Measurements from ENCODE around the gene ZNF664.

Gene ZNF664

GRCh38 chr12:123963821-123964220 is 9.2 kb upstream of the ZNF664 start:
- peaks cover 0 to 6% (median 0%) of the 10 kb centered on the region in 4 donors for H3K4me1 ChIP-seq
- H3K4me3 ChIP-seq: no peak overlapping the region
- no peaks in the 10 kb centered on the region for H3K27me3 ChIP-seq
- no peaks in the 10 kb centered on the region for H3K9me3 ChIP-seq
- no peak for DNase-seq
- intact Hi-C loops (cut with DNase I; ENCODE audit: low total_unique reads): no loop called here
- H3K36me3 ChIP-seq: peaks cover 0 to 8% (median 0%) of the 10 kb centered on the region in 3 donors
- H3K27ac ChIP-seq: no peak overlapping the region
- no peak for TF ChIP-seq CTCF (IDR thresholded peaks at IDR 0.05)

- Histone ChIP-seq H3K27me3 (no peaks in the 10 kb centered on the region), H3K4me1 (peaks cover 0 to 22% (median 4%) of the 10 kb centered on the region in 4 donors), H3K27ac (no peak overlapping the region), H3K4me3 (no peak overlapping the region), H3K9me3 (no peaks in the 10 kb centered on the region), H3K36me3 (peaks cover 0 to 8% (median 0%) of the 10 kb centered on the region in 3 donors)
- no peak for DNase-seq
- intact Hi-C loops (cut with DNase I; ENCODE audit: low total_unique reads): no loop called here
- TF ChIP-seq CTCF (IDR thresholded peaks at IDR 0.05): no peak
These were observed 7.6 kb upstream of the ZNF664 start for GRCh38 chr12:123965382-123965781.

- H3K27me3 ChIP-seq: no peaks in the 10 kb centered on the region
- peaks cover 0 to 32% (median 4%) of the 10 kb centered on the region in 4 donors for H3K4me1 ChIP-seq
- no peaks in the 10 kb centered on the region for H3K9me3 ChIP-seq
- no peak for TF ChIP-seq CTCF (IDR thresholded peaks at IDR 0.05)
- no peak overlapping the region for H3K27ac ChIP-seq
- H3K36me3 ChIP-seq: peaks cover 0 to 8% (median 0%) of the 10 kb centered on the region in 3 donors
- DNase-seq: no peak
- intact Hi-C loops (cut with DNase I; ENCODE audit: low total_unique reads): no loop called here
- no peak overlapping the region for H3K4me3 ChIP-seq
These were observed 6.4 kb upstream of the ZNF664 start for GRCh38 chr12:123966596-123966995.

GRCh38 chr12:123967121-123967586 is 5.9 kb upstream of the ZNF664 start:
- H3K36me3 ChIP-seq: peaks cover 0 to 8% (median 0%) of the 10 kb centered on the region in 3 donors
- DNase-seq: no peak
- intact Hi-C loops (cut with DNase I; ENCODE audit: low total_unique reads): no loop called here

GRCh38 chr12:123971449-123971769 is 1.6 kb upstream of the ZNF664 start:
- intact Hi-C loops (cut with DNase I; ENCODE audit: low total_unique reads): no loop called here
- DNase-seq: no peak
- no peak for TF ChIP-seq CTCF (IDR thresholded peaks at IDR 0.05)
- peak overlapping the region; percentile 98 to 99 for H3K4me3 ChIP-seq
- H3K4me1 ChIP-seq: peaks cover 0 to 40% (median 11%) of the 10 kb centered on the region in 4 donors
- no peaks in the 10 kb centered on the region for H3K9me3 ChIP-seq
- no peaks in the 10 kb centered on the region for H3K27me3 ChIP-seq
- peak overlapping the region; percentile 98 to 99 for H3K27ac ChIP-seq
- no peaks in the 10 kb centered on the region for H3K36me3 ChIP-seq

More at GRCh38 chr12:123967121-123967586, 5.9 kb upstream of the ZNF664 start:
- Histone ChIP-seq H3K27me3 (no peaks in the 10 kb centered on the region), H3K4me3 (no peak overlapping the region), H3K4me1 (peaks cover 0 to 32% (median 4%) of the 10 kb centered on the region in 4 donors), H3K27ac (no peak overlapping the region), H3K9me3 (no peaks in the 10 kb centered on the region)
- no peak for TF ChIP-seq CTCF (IDR thresholded peaks at IDR 0.05)

All from tibial artery (tissue), 4 donors.